ENCODE results near the gene LRIG1.

The LRIG1 gene

GRCh38 chr3:66489115-66489514 is 11.7 kb downstream of the LRIG1 start:
- Histone ChIP-seq H3K4me1 (peaks cover 65 to 100% (median 99%) of the 10 kb centered on the region in 10 experiments), H3K9ac (peak overlapping the region in 6 of 11 experiments; percentile 57 to 80 (median 74); a peak in 11 of 22 replicates), H3K36me3 (peaks cover 0 to 5% (median 0%) of the 10 kb centered on the region in 11 experiments; a peak in 2 of 22 replicates), H4K20me1 (peaks cover 0 to 5% (median 0%) of the 10 kb centered on the region in 11 experiments; a peak in 2 of 22 replicates), H3K27ac (peak overlapping the region in 9 of 11 experiments; percentile 32 to 87 (median 80); a peak in 17 of 22 replicates), H3K27me3 (no peaks in the 10 kb centered on the region), H3K4me2 (peak overlapping the region; percentile 74 to 97 (median 93); a peak in 20 of 22 replicates), H3K4me3 (peak overlapping the region in 1 of 10 experiments; percentile 41; a peak in 3 of 20 replicates), H3K9me3 (replicated peaks in 1 of 11) (no peaks in the 10 kb centered on the region)
- TF ChIP-seq Cebpa-rat (IDR thresholded peaks at IDR 0.05): 0 out of 22 replicates have a peak, but pooled peaks of 1 of the 11 experiments have one; percentile 13

GRCh38 chr3:66488492-66488891 is 12.3 kb downstream of the LRIG1 start:
- H3K27me3 ChIP-seq: no peaks in the 10 kb centered on the region
- H3K4me2 ChIP-seq: peak overlapping the region; percentile 15 to 97 (median 93); a peak in 19 of 22 replicates
- peak overlapping the region in 8 of 11 experiments; percentile 49 to 87 (median 80); a peak in 15 of 22 replicates for H3K27ac ChIP-seq

GRCh38 chr3:66487465-66487864 is 13.4 kb downstream of the LRIG1 start:
- H4K20me1 ChIP-seq: peaks cover 0 to 11% (median 0%) of the 10 kb centered on the region in 11 experiments; a peak in 5 of 22 replicates
- no peak for TF ChIP-seq Cebpa-rat (IDR thresholded peaks at IDR 0.05)
- H3K36me3 ChIP-seq: no peaks in the 10 kb centered on the region
- H3K27me3 ChIP-seq: no peaks in the 10 kb centered on the region
- H3K9ac ChIP-seq: peak overlapping the region in 9 of 11 experiments; percentile 31 to 79 (median 74); a peak in 16 of 22 replicates
- H3K4me1 ChIP-seq: peaks cover 78 to 100% (median 100%) of the 10 kb centered on the region in 10 experiments
- H3K4me3 ChIP-seq: peak overlapping the region in 1 of 10 experiments; percentile 14; a peak in 1 of 20 replicates
- peak overlapping the region in 9 of 11 experiments; percentile 66 to 87 (median 80); a peak in 18 of 22 replicates for H3K27ac ChIP-seq
- peak overlapping the region; percentile 9 to 97 (median 93); a peak in 21 of 22 replicates for H3K4me2 ChIP-seq
- H3K9me3 ChIP-seq (replicated peaks in 1 of 11): no peaks in the 10 kb centered on the region

More at GRCh38 chr3:66488492-66488891, 12.3 kb downstream of the LRIG1 start:
- Histone ChIP-seq H3K4me1 (peaks cover 71 to 100% (median 100%) of the 10 kb centered on the region in 10 experiments), H3K36me3 (peaks cover 0 to 5% (median 0%) of the 10 kb centered on the region in 11 experiments; a peak in 2 of 22 replicates), H3K9ac (peak overlapping the region in 6 of 11 experiments; percentile 57 to 80 (median 74); a peak in 10 of 22 replicates), H3K4me3 (no peak overlapping the region), H3K9me3 (replicated peaks in 1 of 11) (no peaks in the 10 kb centered on the region), H4K20me1 (peaks cover 0 to 6% (median 0%) of the 10 kb centered on the region in 11 experiments; a peak in 3 of 22 replicates)
- TF ChIP-seq Cebpa-rat (IDR thresholded peaks at IDR 0.05): no peak

- peaks cover 0 to 18% (median 0%) of the 10 kb centered on the region in 11 experiments; a peak in 6 of 22 replicates for H4K20me1 ChIP-seq
- no peaks in the 10 kb centered on the region for H3K9me3 ChIP-seq (replicated peaks in 1 of 11)
- H3K27me3 ChIP-seq: no peaks in the 10 kb centered on the region
- H3K4me2 ChIP-seq: peak overlapping the region; percentile 71 to 97 (median 93); a peak in 21 of 22 replicates
- H3K27ac ChIP-seq: peak overlapping the region in 10 of 11 experiments; percentile 4 to 87 (median 80); a peak in 19 of 22 replicates
- H3K9ac ChIP-seq: peak overlapping the region in 9 of 11 experiments; percentile 31 to 79 (median 74); a peak in 16 of 22 replicates
- TF ChIP-seq Cebpa-rat (IDR thresholded peaks at IDR 0.05): no peak
- H3K4me1 ChIP-seq: peaks cover 86 to 100% (median 100%) of the 10 kb centered on the region in 10 experiments
- H3K4me3 ChIP-seq: no peak overlapping the region
- no peaks in the 10 kb centered on the region for H3K36me3 ChIP-seq
Observed at GRCh38 chr3:66486646-66487045, 14.2 kb downstream of the LRIG1 start.

GRCh38 chr3:66486202-66486601 is 14.6 kb downstream of the LRIG1 start:
- H3K4me3 ChIP-seq: peak overlapping the region in 2 of 10 experiments; percentile 42 to 49; a peak in 2 of 20 replicates
- peaks cover 0 to 20% (median 0%) of the 10 kb centered on the region in 11 experiments; a peak in 6 of 22 replicates for H4K20me1 ChIP-seq
- H3K27me3 ChIP-seq: no peaks in the 10 kb centered on the region
- peaks cover 91 to 100% (median 100%) of the 10 kb centered on the region in 10 experiments for H3K4me1 ChIP-seq
- no peak for TF ChIP-seq Cebpa-rat (IDR thresholded peaks at IDR 0.05)
- no peaks in the 10 kb centered on the region for H3K9me3 ChIP-seq (replicated peaks in 1 of 11)
- peak overlapping the region in 10 of 11 experiments; percentile 4 to 87 (median 80); a peak in 19 of 22 replicates for H3K27ac ChIP-seq
- H3K9ac ChIP-seq: peak overlapping the region in 8 of 11 experiments; percentile 40 to 79 (median 74); a peak in 13 of 22 replicates
- no peaks in the 10 kb centered on the region for H3K36me3 ChIP-seq
- H3K4me2 ChIP-seq: peak overlapping the region; percentile 71 to 97 (median 93)

- peak overlapping the region in 10 of 11 experiments; percentile 25 to 87 (median 80); a peak in 19 of 22 replicates for H3K27ac ChIP-seq
- H3K4me1 ChIP-seq: peaks cover 93 to 100% (median 100%) of the 10 kb centered on the region in 10 experiments
- no peaks in the 10 kb centered on the region for H3K9me3 ChIP-seq (replicated peaks in 1 of 11)
- peaks cover 0 to 26% (median 0%) of the 10 kb centered on the region in 11 experiments; a peak in 6 of 22 replicates for H4K20me1 ChIP-seq
- H3K9ac ChIP-seq: peak overlapping the region in 9 of 11 experiments; percentile 16 to 79 (median 74); a peak in 17 of 22 replicates
- no peaks in the 10 kb centered on the region for H3K36me3 ChIP-seq
- H3K4me2 ChIP-seq: peak overlapping the region; percentile 71 to 97 (median 93)
- H3K27me3 ChIP-seq: no peaks in the 10 kb centered on the region
- H3K4me3 ChIP-seq: peak overlapping the region in 5 of 10 experiments; percentile 9 to 49 (median 12); a peak in 6 of 20 replicates
- TF ChIP-seq Cebpa-rat (IDR thresholded peaks at IDR 0.05): no peak
Observed at GRCh38 chr3:66485291-66485968, 15.4 kb downstream of the LRIG1 start.

- H3K27ac ChIP-seq: peak overlapping the region in 10 of 11 experiments; percentile 25 to 87 (median 80); a peak in 19 of 22 replicates
Observed at GRCh38 chr3:66484106-66484844, 16.5 kb downstream of the LRIG1 start.

More at GRCh38 chr3:66484106-66484844, 16.5 kb downstream of the LRIG1 start:
- Histone ChIP-seq H3K27me3 (no peaks in the 10 kb centered on the region), H3K4me1 (peaks cover 84 to 100% (median 97%) of the 10 kb centered on the region in 10 experiments), H3K9me3 (replicated peaks in 1 of 11) (peaks cover 8 to 9% (median 8%) of the 10 kb centered on the region in 11 experiments), H3K36me3 (peaks cover 0 to 8% (median 2%) of the 10 kb centered on the region in 11 experiments; a peak in 6 of 22 replicates), H3K4me3 (peak overlapping the region in 6 of 10 experiments; percentile 38 to 49 (median 46); a peak in 12 of 20 replicates), H3K4me2 (peak overlapping the region; percentile 76 to 97 (median 93)), H4K20me1 (peaks cover 0 to 26% (median 0%) of the 10 kb centered on the region in 11 experiments; a peak in 6 of 22 replicates), H3K9ac (peak overlapping the region in 9 of 11 experiments; percentile 16 to 79 (median 74); a peak in 17 of 22 replicates)
- TF ChIP-seq Cebpa-rat (IDR thresholded peaks at IDR 0.05): no peak
